Measurements from ENCODE around the gene DHRS4. TPM values are rescaled to one million over a fixed set of nuclear protein-coding genes. Genes with fewer than 3 reads are reported as not detected.
"Not testable (repeated sequence)": the region's sequence is repeated elsewhere in the genome, so short reads cannot be mapped to it uniquely, and the experiment has no call there.

Gene DHRS4
- total and polyA plus RNA-seq, 9 of the 15 experiments (the other 6 are each of a cell fraction or from before 2014, with no cell fraction given) = 0.51 to 35.9 (median 10.1) TPM

GRCh38 chr14:23957913-23958569 lies 4.5 kb downstream of the DHRS4 start:
- intact Hi-C loops (cut with micrococcal nuclease); H3K4me3 ChIP-seq; H3K4me1 ChIP-seq (replicated peaks in 1 of 2; ENCODE audit: control insufficient read depth in 2 of 2, insufficient read depth in 2 of 2, low read length in 2 of 2); FAIRE-seq; H3K9ac ChIP-seq (ENCODE audit: insufficient read depth in 1 of 2, low read depth in 2 of 2, low read length in 2 of 2); H3K27me3 ChIP-seq (ENCODE audit: control insufficient read depth in 2 of 2, insufficient read depth in 2 of 2, low read length in 2 of 2); H3K9me1 ChIP-seq (ENCODE audit: control insufficient read depth, insufficient read depth, low read length); in situ Hi-C loops (cut with MboI); H3K4me2 ChIP-seq (ENCODE audit: insufficient read depth, low read length); CTCF ChIA-PET (ENCODE audit: low intra/inter-chr PET ratio); BruUV-seq (replicated peaks); POLR2A ChIA-PET; H3K36me3 ChIP-seq (ENCODE audit: control insufficient read depth, insufficient read depth, low read length); H4K20me1 ChIP-seq (replicated peaks; ENCODE audit: control insufficient read depth, insufficient read depth, low read length); DNase-seq (ENCODE audit: extremely low read depth in 1 of 4, low spot score in 3 of 4); H3K9me3 ChIP-seq (replicated peaks; ENCODE audit: control insufficient read depth, insufficient read depth, low read depth, low read length); H3K27ac ChIP-seq (ENCODE audit: extremely low read depth, low read depth, low read length); H2AFZ ChIP-seq (ENCODE audit: low read depth, low read length); ATAC-seq: not testable (repeated sequence)
- peaks cover 12% of the 10 kb centered on the region; the same call in 2 of the 3 replicates for H3K79me2 ChIP-seq (ENCODE audit: control insufficient read depth, insufficient read depth, low read length)
- 72% methylated on average over 9 of the region's 9 CpGs for WGBS (ENCODE audit: insufficient coverage, low coverage, missing lambda C conversion rate)
- TF ChIP-seq NFIX (CRISPR knock-in tag; IDR thresholded peaks at IDR 0.05; ENCODE audit: low read depth) (peak; percentile 68), NFIC (IDR thresholded peaks at IDR 0.05) (peak; percentile 89)

DNA sequence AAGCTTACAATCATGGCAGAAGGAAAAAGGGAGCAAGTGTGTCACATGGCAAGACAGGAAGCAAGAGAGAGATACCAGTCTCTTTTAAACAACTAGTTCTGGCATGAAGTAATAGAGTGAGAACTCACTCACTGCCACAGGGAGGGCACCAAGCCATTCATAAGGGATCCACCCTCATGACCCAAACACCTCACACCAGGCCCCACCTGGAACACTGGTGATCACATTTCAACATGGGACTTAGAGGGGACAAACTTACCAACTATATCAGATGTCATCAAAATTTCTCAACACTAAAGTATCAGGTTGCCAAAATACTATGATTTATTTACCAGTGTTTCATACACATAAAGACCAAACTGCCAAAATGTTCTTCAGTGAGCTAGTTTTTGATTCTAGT lies 7.3 kb downstream of the DHRS4 start:
- H3K36me3 ChIP-seq (ENCODE audit: control insufficient read depth, insufficient read depth, low read length); H3K4me3 ChIP-seq; FAIRE-seq; H3K27ac ChIP-seq (ENCODE audit: extremely low read depth, low read depth, low read length); CTCF ChIA-PET (ENCODE audit: low intra/inter-chr PET ratio); H4K20me1 ChIP-seq (replicated peaks; ENCODE audit: control insufficient read depth, insufficient read depth, low read length); intact Hi-C loops (cut with micrococcal nuclease); H3K9ac ChIP-seq (ENCODE audit: insufficient read depth in 1 of 2, low read depth in 2 of 2, low read length in 2 of 2); in situ Hi-C loops (cut with MboI); H3K9me1 ChIP-seq (ENCODE audit: control insufficient read depth, insufficient read depth, low read length); H2AFZ ChIP-seq (ENCODE audit: low read depth, low read length); H3K4me1 ChIP-seq (replicated peaks in 1 of 2; ENCODE audit: control insufficient read depth in 2 of 2, insufficient read depth in 2 of 2, low read length in 2 of 2); ATAC-seq; H3K79me2 ChIP-seq (ENCODE audit: control insufficient read depth, insufficient read depth, low read length); POLR2A ChIA-PET; H3K27me3 ChIP-seq (ENCODE audit: control insufficient read depth in 2 of 2, insufficient read depth in 2 of 2, low read length in 2 of 2); H3K4me2 ChIP-seq (ENCODE audit: insufficient read depth, low read length); H3K9me3 ChIP-seq (replicated peaks; ENCODE audit: control insufficient read depth, insufficient read depth, low read depth, low read length); DNase-seq (ENCODE audit: extremely low read depth in 1 of 4, low spot score in 3 of 4); BruUV-seq (replicated peaks): not testable (repeated sequence)

DNA sequence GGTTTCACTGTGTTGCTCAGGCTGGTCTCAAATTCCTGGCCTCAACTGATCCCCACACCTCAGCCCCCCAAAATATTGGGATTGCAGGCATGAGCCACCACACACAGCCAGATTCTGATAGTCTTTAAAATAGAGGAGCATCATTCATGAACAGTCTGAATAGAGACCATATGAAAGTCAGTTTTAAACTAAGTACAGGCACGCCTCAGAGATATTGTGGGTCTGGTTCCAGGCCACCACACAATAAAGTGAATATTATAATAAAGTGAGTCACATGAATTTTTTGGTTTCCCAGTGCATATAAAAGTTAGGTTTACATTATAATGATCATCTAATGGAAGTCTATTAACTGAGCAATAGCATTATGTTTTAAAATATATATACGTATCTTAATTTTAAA lies 8.1 kb downstream of the DHRS4 start:
- CTCF ChIA-PET (ENCODE audit: low intra/inter-chr PET ratio); H3K27me3 ChIP-seq (ENCODE audit: control insufficient read depth in 2 of 2, insufficient read depth in 2 of 2, low read length in 2 of 2); H3K4me1 ChIP-seq (replicated peaks in 1 of 2; ENCODE audit: control insufficient read depth in 2 of 2, insufficient read depth in 2 of 2, low read length in 2 of 2); H3K4me2 ChIP-seq (ENCODE audit: insufficient read depth, low read length); in situ Hi-C loops (cut with MboI); FAIRE-seq; BruUV-seq (replicated peaks); intact Hi-C loops (cut with micrococcal nuclease); DNase-seq (ENCODE audit: extremely low read depth in 1 of 4, low spot score in 3 of 4); POLR2A ChIA-PET; H3K9ac ChIP-seq (ENCODE audit: insufficient read depth in 1 of 2, low read depth in 2 of 2, low read length in 2 of 2); H3K9me1 ChIP-seq (ENCODE audit: control insufficient read depth, insufficient read depth, low read length); ATAC-seq; H3K79me2 ChIP-seq (ENCODE audit: control insufficient read depth, insufficient read depth, low read length); H3K9me3 ChIP-seq (replicated peaks; ENCODE audit: control insufficient read depth, insufficient read depth, low read depth, low read length); H3K4me3 ChIP-seq; H4K20me1 ChIP-seq (replicated peaks; ENCODE audit: control insufficient read depth, insufficient read depth, low read length); H2AFZ ChIP-seq (ENCODE audit: low read depth, low read length); H3K27ac ChIP-seq (ENCODE audit: extremely low read depth, low read depth, low read length); H3K36me3 ChIP-seq (ENCODE audit: control insufficient read depth, insufficient read depth, low read length): not testable (repeated sequence)
- no CpG with 5 or more reads among the region's 2 CpGs for WGBS (ENCODE audit: insufficient coverage, low coverage, missing lambda C conversion rate)

DNA sequence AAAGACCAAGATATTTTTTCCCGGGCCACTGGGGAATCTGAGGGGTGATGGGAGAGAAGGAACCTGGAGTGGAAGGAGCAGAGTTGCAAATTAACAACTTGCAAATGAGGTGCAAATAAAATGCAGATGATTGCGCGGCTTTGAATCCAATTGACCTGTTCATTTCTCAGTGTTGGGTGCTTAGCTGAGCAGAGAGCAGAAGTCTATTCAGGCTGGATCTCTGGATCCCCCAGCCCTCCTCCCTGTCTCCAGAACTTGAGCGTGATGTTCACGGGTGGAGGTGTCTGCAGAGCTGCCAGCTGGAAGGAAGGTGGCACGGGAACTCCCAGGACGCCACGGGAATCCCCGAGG lies 15.5 kb downstream of the DHRS4 start:
- H3K27ac ChIP-seq (ENCODE audit: extremely low read depth, low read depth, low read length); H3K9ac ChIP-seq (ENCODE audit: insufficient read depth in 1 of 2, low read depth in 2 of 2, low read length in 2 of 2); H3K27me3 ChIP-seq (ENCODE audit: control insufficient read depth in 2 of 2, insufficient read depth in 2 of 2, low read length in 2 of 2); BruUV-seq (replicated peaks); ATAC-seq; H3K4me1 ChIP-seq (replicated peaks in 1 of 2; ENCODE audit: control insufficient read depth in 2 of 2, insufficient read depth in 2 of 2, low read length in 2 of 2); H2AFZ ChIP-seq (ENCODE audit: low read depth, low read length); DNase-seq (ENCODE audit: extremely low read depth in 1 of 4, low spot score in 3 of 4); intact Hi-C loops (cut with micrococcal nuclease); POLR2A ChIA-PET; H3K4me3 ChIP-seq; H3K4me2 ChIP-seq (ENCODE audit: insufficient read depth, low read length); H4K20me1 ChIP-seq (replicated peaks; ENCODE audit: control insufficient read depth, insufficient read depth, low read length); FAIRE-seq; H3K79me2 ChIP-seq (ENCODE audit: control insufficient read depth, insufficient read depth, low read length); CTCF ChIA-PET (ENCODE audit: low intra/inter-chr PET ratio); H3K9me3 ChIP-seq (replicated peaks; ENCODE audit: control insufficient read depth, insufficient read depth, low read depth, low read length); H3K36me3 ChIP-seq (ENCODE audit: control insufficient read depth, insufficient read depth, low read length); H3K9me1 ChIP-seq (ENCODE audit: control insufficient read depth, insufficient read depth, low read length); in situ Hi-C loops (cut with MboI): not testable (repeated sequence)
- WGBS (ENCODE audit: insufficient coverage, low coverage, missing lambda C conversion rate) = no CpG with 5 or more reads among the region's 9 CpGs
